Measurements from ENCODE around the gene RASGRF2. TPM values are rescaled to one million over a fixed set of nuclear protein-coding genes. Genes with fewer than 3 reads are reported as not detected.
A peak's percentile ranks its signal among the peaks of the same experiment; 100 is the strongest.

RASGRF2 gene
- total and polyA plus RNA-seq, 2 donors = 3.1 to 5.0 TPM

DNA sequence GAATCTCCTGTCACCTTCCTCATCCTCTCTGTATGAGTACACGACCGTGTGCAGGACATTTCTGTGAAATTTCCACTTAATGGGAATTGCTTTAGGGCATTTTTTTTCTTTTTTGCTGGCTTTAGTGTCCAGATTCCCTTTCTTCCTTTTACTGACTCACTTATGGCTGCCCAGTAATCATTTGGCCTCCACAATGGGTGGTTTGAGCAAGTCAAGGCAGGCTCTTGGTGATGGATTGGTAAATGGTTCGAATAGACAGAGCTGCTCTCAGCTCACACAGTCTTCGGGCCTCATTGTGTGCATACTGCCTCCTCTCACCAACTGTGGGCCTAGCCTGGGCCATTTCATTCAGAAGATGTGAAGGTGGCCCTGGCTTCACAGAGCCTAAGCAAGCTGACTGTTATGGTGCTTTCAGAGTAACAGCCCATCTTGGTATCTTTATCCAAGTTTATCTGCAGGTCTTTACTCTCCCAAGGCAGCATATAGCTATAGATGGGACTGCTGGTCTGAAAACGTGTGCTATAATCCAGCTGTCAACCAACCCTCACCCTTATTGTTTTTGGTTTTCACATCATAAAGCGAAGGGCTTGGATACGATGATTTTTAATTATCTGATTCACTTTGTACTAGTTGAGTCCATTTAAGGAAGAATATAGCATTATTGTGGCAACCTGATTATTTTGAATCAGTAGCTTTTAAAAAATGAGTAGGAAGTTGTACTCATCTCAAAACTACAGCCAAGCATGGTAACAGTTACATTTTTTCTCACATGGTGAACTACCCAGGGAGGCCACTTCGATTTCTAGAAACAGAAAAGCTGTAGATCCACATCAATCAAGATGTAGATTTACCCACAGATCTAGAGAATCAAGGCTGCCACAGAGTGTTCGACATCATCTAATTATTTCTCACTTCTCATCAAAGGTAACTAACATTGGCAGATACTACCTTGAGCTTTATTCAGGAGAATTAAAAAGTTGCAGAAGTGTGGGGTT is 222.5 kb downstream of the RASGRF2 start:
- Histone ChIP-seq H3K4me3 (ENCODE audit: low read depth, low read length) (no peak overlapping the region), H3K4me1 (ENCODE audit: insufficient read depth) (no peaks in the 10 kb centered on the region), H3K36me3 (ENCODE audit: insufficient read depth) (no peaks in the 10 kb centered on the region), H3K27ac (ENCODE audit: low read depth) (no peak overlapping the region)
- WGBS = 82% methylated on average over 9 of the region's 9 CpGs
- DNase-seq (ENCODE audit: extremely low spot score) = no peak

DNA sequence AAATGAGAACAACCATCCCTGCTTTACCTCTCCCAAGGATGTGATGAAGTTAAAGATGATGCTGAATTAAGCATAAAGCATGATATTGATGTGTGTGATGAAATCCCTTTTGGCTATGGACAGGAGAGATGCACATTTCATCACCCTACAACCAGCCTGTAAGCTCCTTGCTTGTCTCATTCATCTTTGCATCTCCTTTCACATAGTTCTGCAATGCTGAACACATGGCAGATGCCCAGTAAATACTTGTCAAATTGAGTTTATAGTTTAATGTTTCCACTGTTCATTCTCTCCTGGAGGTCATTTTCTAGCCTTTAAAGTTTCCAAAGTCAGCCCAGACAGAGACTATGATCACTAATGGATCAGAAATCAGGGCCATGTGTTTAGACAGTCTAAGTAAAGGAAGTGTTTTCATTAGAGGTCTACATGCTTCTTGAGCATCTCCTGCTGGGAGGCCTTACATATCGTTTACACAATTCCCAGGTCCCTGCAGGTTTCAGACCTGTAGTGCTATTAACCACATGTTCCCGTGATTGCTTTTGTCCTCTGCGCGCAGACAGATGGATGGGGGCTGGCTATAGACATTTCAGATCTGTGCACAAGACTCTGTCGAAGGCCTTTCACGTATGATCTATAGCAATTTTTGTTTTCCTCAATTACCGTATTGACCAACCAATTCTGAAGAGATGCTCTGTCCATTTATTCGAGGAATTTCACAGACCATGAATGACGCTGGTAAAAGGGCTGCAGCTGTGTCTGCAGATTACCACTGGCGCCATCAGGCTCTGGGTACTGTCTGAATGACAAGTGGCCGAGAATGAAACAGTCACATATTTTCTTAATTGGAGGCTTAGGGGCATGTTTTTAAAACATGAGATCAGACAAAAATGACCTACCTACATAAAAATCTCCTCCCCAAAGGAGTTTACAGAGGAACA is 223.9 kb downstream of the RASGRF2 start:
- whole genome bisulfite sequencing = 62% methylated on average over 11 of the region's 11 CpGs
- no peaks in the 10 kb centered on the region for H3K4me1 ChIP-seq (ENCODE audit: insufficient read depth)
- no peak overlapping the region for H3K27ac ChIP-seq (ENCODE audit: low read depth)
- no peak overlapping the region for H3K4me3 ChIP-seq (ENCODE audit: low read depth, low read length)
- H3K36me3 ChIP-seq (ENCODE audit: insufficient read depth) = no peaks in the 10 kb centered on the region
- no peak for DNase-seq (ENCODE audit: extremely low spot score)

DNA sequence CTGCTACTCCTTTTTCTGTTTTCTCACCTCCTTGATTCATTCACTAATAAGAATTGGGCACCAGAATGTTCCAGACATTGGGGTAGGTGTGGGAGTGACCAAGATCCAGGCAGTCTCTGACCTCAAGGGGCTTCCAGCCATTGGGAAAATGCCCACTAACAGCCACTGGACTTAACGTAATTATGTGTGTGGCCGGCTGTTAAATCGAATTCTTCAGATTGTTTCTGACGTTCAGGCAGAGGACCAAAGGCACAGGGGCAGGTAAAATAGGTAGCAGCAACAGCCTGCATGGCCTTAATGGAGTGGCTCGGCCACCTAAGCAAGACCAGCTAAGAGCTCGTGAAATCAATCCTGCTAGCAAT is 224.6 kb downstream of the RASGRF2 start:
- no peak overlapping the region for H3K4me3 ChIP-seq (ENCODE audit: low read depth, low read length)
- no peak for DNase-seq (ENCODE audit: extremely low spot score)
- no peaks in the 10 kb centered on the region for H3K4me1 ChIP-seq (ENCODE audit: insufficient read depth)
- H3K27ac ChIP-seq (ENCODE audit: low read depth) = no peak overlapping the region
- no peaks in the 10 kb centered on the region for H3K36me3 ChIP-seq (ENCODE audit: insufficient read depth)
- 71% methylated on average over 6 of the region's 6 CpGs for WGBS

DNA sequence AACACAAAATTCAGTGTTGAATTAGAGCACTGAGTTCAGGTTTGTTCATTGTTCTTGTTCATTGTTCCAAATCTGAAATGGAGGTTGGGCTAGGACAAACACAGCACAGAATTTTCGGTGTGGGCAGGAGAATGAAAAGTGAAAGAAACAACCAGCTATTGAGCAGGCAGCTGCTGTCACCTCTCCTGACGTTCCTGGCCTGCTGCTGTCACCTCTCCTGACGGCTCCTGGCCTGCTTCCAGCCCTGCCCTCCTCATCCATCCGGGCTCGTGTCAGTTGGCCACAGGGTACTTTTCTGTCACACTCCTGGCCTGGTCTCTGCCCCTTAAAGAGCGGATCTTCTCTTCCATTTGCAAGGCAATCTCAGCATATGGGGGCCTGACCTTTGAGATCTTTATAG is 227.7 kb downstream of the RASGRF2 start:
- H3K36me3 ChIP-seq (ENCODE audit: insufficient read depth) = no peaks in the 10 kb centered on the region
- 39% methylated on average over 6 of the region's 6 CpGs for WGBS
- H3K27ac ChIP-seq (ENCODE audit: low read depth) = no peak overlapping the region
- no peak overlapping the region for H3K4me3 ChIP-seq (ENCODE audit: low read depth, low read length)
- no peak for DNase-seq (ENCODE audit: extremely low spot score)
- H3K4me1 ChIP-seq (ENCODE audit: insufficient read depth) = peaks cover 1% of the 10 kb centered on the region

DNA sequence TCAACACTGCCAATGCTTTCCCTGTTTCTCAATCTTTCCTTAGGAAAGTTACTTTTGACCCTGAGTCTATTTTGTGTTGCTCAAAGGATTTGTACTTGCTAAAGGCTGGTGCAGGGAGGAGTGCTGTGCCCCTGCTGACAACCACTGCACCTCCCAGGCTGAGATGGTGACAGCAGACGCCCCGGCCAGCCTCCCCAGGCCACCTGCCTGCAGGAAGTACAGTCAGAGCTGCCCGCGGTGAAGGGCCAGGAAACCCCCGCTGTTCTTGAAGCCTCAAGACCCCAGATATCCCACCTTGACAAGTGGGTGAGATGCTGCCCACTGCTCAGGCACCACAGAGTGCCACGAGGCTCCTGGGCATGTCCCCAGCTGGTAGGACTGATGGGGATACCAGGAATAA is 228.8 kb downstream of the RASGRF2 start:
- peaks cover 2% of the 10 kb centered on the region for H3K36me3 ChIP-seq (ENCODE audit: insufficient read depth)
- 76% methylated on average over 6 of the region's 6 CpGs for WGBS
- no peak overlapping the region for H3K27ac ChIP-seq (ENCODE audit: low read depth)
- DNase-seq (ENCODE audit: extremely low spot score) = no peak
- no peak overlapping the region for H3K4me3 ChIP-seq (ENCODE audit: low read depth, low read length)
- peaks cover 1% of the 10 kb centered on the region for H3K4me1 ChIP-seq (ENCODE audit: insufficient read depth)

DNA sequence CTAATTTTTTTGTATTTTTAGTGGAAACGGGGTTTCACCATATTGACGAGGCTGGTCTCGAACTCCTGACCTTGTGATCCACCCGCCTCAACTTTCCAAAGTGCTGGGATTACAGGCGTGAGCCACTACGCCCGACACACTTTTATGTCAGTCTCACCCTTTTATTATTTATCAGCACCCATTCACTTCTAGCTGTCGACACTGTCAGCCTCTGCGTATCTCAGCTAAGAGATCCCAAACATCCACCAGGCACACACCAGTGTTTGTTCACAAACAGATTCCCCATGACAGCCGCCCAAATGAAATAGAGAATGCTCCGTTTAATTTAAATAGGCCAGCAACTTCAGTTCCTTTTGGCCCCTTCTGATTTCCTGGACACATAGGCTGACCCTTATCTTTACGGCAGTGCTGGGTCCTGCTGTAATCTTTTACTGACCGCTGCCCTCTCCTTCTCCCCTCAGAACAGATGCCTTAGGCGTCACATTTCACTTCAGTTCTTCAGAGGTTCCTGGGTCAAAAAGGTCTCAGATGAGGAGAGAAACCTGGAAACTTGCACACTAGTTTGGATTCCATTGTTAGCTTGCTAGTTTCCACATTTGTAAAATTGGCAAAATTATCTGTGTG is 229.8 kb downstream of the RASGRF2 start:
- peaks cover 1% of the 10 kb centered on the region for H3K4me1 ChIP-seq (ENCODE audit: insufficient read depth)
- WGBS = 52% methylated on average over 14 of the region's 14 CpGs
- H3K36me3 ChIP-seq (ENCODE audit: insufficient read depth) = peaks cover 2% of the 10 kb centered on the region
- H3K4me3 ChIP-seq (ENCODE audit: low read depth, low read length) = no peak overlapping the region
- no peak for DNase-seq (ENCODE audit: extremely low spot score)
- H3K27ac ChIP-seq (ENCODE audit: low read depth) = no peak overlapping the region

DNA sequence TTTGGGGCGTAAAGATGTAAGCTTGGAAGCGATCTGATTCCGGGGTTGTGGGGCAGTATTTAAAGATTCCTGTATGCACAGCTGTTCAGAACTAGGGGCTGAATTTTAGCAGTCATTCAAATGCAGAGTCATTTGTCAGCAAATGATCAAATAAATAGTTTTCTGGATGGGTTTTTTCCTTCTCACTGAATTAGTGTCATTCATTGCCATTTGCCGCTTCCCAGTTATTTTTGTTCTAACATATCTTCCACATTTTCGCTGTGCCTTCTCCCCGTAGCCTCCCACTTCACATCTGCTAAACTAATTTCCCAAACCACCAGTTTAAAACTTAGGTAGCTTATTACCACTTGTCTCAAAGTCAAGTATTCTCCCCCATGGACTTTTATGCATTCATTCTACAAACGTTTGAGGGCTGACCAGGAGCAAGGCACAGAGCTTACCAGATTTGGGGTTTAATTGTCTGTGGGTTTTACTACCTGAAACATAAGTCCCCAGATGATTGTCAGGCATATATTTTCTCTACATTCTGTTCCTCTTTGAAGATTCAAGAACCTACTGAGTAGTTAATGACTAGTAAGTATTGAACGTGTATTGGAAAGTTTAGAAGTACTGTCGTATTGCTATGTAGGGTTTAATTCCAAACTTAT is 231.7 kb downstream of the RASGRF2 start:
- 86% methylated on average over 9 of the region's 9 CpGs for WGBS
- no peak for DNase-seq (ENCODE audit: extremely low spot score)
- H3K27ac ChIP-seq (ENCODE audit: low read depth) = no peak overlapping the region
- peaks cover 1% of the 10 kb centered on the region for H3K4me1 ChIP-seq (ENCODE audit: insufficient read depth)
- no peak overlapping the region for H3K4me3 ChIP-seq (ENCODE audit: low read depth, low read length)
- H3K36me3 ChIP-seq (ENCODE audit: insufficient read depth) = peaks cover 2% of the 10 kb centered on the region

DNA sequence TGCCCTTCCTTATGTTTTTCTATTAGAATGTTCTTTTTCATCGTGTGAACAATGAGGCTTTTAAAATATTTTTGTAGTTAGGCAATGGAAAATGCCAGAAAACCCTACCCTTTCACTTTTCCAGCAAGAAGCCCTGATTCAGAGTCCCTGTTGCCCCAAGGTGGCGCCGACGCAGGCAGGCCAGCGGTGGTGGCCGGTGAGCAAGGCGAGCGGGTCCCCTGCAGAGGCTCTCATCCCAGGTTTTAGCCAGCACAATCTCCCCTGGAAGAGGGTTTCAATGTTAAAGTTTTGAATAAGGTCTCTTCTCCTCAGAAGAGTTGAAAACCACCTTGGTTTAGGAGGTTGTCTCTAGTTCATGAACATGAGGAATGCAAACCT is 232.2 kb downstream of the RASGRF2 start:
- WGBS = 72% methylated on average over 8 of the region's 8 CpGs

DNA sequence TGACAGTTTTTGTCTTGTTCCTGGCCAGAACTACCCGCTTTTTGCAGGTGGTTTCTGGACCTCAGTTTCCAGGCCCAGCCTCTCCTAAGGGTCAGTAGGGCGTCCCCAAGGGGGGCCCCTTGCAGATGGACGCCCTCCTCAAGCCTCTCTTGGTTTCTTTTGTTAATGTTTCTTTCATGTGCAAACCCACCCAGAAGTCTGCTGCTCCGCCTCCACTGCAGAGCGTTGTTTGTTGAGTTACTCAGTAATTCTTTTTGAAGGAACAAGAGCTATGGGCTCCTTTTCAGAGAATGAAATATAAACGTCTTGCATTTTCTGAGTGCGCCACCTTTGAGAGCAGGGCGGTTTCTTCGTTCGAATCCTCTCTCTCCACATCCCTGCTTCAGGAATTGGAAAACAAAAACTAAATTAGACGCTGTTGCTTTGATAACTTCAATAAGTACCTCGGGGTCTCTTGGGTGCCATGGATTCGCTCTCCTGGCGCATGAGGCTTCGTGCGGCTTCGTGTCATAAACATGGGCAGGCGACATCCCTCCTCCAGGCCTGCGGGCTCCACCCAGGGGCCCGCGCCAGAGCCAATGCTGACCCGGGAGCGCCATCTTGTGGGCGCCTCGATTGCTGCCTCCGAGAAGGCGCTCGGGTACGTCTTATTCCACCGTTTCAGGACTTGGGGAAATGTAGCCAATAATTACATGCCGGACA is 234.6 kb downstream of the RASGRF2 start:
- Histone ChIP-seq H3K4me3 (ENCODE audit: low read depth, low read length) (no peak overlapping the region), H3K27ac (ENCODE audit: low read depth) (no peak overlapping the region), H3K36me3 (ENCODE audit: insufficient read depth) (peaks cover 2% of the 10 kb centered on the region), H3K4me1 (ENCODE audit: insufficient read depth) (peaks cover 1% of the 10 kb centered on the region)
- DNase-seq (ENCODE audit: extremely low spot score) = peak; percentile 32
- WGBS = 23% methylated on average over 31 of the region's 31 CpGs

More for the DNA sequence above, 232.2 kb downstream of the RASGRF2 start:
- no peak for DNase-seq (ENCODE audit: extremely low spot score)
- Histone ChIP-seq H3K4me1 (ENCODE audit: insufficient read depth) (peaks cover 1% of the 10 kb centered on the region), H3K27ac (ENCODE audit: low read depth) (no peak overlapping the region), H3K4me3 (ENCODE audit: low read depth, low read length) (no peak overlapping the region), H3K36me3 (ENCODE audit: insufficient read depth) (peaks cover 2% of the 10 kb centered on the region)

DNA sequence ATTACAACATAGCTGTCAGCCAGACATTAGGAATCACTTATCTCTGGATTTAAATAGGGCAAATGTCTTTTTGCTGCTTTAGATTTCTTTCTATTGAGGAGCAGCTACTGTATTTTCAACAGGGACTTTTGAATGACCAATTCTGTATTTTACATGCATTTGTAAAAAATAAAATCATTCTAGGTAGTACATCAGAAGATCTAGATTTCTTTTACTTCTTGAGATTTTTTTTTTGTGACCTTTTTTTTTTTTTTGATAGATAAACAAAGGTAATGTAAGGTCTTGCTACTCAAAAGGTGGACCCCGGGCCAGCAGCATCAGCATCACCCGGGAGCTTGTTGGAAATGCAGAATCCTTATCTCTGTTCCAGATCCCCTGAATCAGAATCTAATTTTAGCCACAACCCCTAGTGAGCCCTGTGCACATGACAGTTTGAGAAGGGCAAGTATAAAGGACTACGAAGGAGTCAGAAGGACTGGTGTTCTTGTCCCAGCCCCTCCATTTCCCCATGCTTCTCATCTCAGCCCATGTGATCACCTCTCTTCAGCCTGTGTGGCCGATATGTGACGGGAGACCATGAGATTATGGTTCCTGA is 235.3 kb downstream of the RASGRF2 start:
- no peak overlapping the region for H3K4me3 ChIP-seq (ENCODE audit: low read depth, low read length)
- peaks cover 2% of the 10 kb centered on the region for H3K36me3 ChIP-seq (ENCODE audit: insufficient read depth)

DNA sequence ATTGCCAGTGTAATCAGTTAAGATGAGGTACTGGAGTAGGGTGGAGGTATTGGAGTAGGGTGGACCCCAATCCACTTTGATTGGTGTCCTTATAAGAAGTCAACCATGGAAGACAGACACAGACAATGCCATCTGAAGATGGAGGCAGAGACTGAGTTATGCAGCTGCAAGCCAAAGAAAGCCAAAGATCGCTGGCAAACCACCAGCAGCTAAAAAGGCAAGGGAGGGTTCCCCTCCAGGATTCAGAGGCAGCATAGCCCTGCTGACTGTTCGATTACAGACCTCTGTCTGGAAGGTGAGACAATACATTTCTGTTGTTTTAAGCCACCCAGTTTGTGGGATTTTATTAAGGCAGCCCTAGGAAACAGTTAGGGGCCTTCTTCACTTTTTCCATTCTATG is 242.5 kb downstream of the RASGRF2 start:
- DNase-seq (ENCODE audit: extremely low spot score) = no peak
- no peak overlapping the region for H3K4me3 ChIP-seq (ENCODE audit: low read depth, low read length)
- no peaks in the 10 kb centered on the region for H3K36me3 ChIP-seq (ENCODE audit: insufficient read depth)
- no peak overlapping the region for H3K27ac ChIP-seq (ENCODE audit: low read depth)
- 41% methylated on average over 2 of the region's 2 CpGs for WGBS
- H3K4me1 ChIP-seq (ENCODE audit: insufficient read depth) = no peaks in the 10 kb centered on the region

More for the DNA sequence above, 235.3 kb downstream of the RASGRF2 start:
- 44% methylated on average over 5 of the region's 5 CpGs for WGBS
- H3K4me1 ChIP-seq (ENCODE audit: insufficient read depth) = peaks cover 1% of the 10 kb centered on the region
- no peak overlapping the region for H3K27ac ChIP-seq (ENCODE audit: low read depth)
- DNase-seq (ENCODE audit: extremely low spot score) = no peak

DNA sequence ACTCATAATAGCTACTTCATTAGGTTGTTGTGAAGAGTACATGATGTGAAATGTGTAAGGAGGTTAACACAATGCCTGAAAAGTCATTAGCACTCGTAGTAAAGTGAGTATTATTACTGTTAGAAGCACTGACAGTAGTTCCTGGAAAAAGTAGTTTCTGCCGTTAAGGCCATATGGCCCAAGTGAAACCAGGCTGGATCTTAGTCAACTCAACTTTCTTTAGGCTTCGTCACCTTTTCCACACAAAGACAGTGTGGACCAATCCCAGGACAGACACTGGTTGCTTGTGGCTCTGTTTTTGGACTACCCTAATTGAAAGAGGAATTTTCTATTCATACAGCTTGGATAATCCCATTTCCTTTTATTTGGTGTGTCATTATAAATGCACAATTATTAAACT is 243.6 kb downstream of the RASGRF2 start:
- Histone ChIP-seq H3K4me3 (ENCODE audit: low read depth, low read length) (no peak overlapping the region), H3K27ac (ENCODE audit: low read depth) (no peak overlapping the region), H3K4me1 (ENCODE audit: insufficient read depth) (no peaks in the 10 kb centered on the region), H3K36me3 (ENCODE audit: insufficient read depth) (no peaks in the 10 kb centered on the region)
- 92% methylated on average over 3 of the region's 3 CpGs for WGBS
- no peak for DNase-seq (ENCODE audit: extremely low spot score)
